GM06990 (cell line): Measurements from ENCODE around the gene CLCA4.

Experiments used
- DNase-seq: peaks from one replicate; pipeline ENCODE4 v3.0.0-alpha.2; 2011; ENCODE audit not compliant: insufficient read length; ENCODE audit errors: extremely low read depth
- H3K27me3 ChIP-seq: replicated peaks from 2 replicates; pipeline ENCODE4 v1.6.0; 2011; ENCODE audit warnings: low read length; ENCODE audit not compliant: control insufficient read depth, insufficient read depth
- H3K36me3 ChIP-seq: 2 replicates; pipeline ENCODE4 v1.5.1; 2011; ENCODE audit warnings: low read length; ENCODE audit not compliant: control insufficient read depth, insufficient read depth
- H3K4me3 ChIP-seq: replicated peaks from 2 replicates; pipeline ENCODE4 v1.5.1; 2011; ENCODE audit warnings: low read depth, mild to moderate bottlenecking, control low read depth, low read length
- TF ChIP-seq, protein P1 (sequence below): IDR thresholded peaks from 2 replicates; pipeline ENCODE4 v1.5.1; 2011; ENCODE audit warnings: low read length, control low read depth, mild to moderate bottlenecking, inconsistent platforms; ENCODE audit not compliant: insufficient read depth, poor library complexity, severe bottlenecking

The CLCA4 gene

DNA sequence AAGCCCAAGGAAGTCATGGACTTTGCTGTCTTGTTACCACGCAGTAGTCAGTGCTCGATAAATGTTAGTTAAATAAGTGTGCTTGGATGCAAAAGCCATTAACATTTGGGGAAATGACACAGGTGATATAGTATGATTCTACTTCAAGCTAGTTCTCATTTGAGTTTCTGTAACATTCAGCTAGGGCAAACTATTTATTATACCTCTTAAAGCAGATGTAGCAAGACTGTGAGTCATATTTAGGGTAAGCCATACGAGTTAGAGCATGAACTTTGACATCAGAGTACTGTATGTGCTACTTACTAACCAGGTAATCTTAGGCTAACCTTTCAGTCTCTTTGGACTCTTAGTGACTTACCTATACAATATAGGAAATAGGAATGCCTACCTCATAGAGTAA, 21.0 kb downstream of the CLCA4 start:
- no peak for DNase-seq
- Histone ChIP-seq H3K4me3 (no peak overlapping the region), H3K27me3 (no peaks in the 10 kb centered on the region)

DNA sequence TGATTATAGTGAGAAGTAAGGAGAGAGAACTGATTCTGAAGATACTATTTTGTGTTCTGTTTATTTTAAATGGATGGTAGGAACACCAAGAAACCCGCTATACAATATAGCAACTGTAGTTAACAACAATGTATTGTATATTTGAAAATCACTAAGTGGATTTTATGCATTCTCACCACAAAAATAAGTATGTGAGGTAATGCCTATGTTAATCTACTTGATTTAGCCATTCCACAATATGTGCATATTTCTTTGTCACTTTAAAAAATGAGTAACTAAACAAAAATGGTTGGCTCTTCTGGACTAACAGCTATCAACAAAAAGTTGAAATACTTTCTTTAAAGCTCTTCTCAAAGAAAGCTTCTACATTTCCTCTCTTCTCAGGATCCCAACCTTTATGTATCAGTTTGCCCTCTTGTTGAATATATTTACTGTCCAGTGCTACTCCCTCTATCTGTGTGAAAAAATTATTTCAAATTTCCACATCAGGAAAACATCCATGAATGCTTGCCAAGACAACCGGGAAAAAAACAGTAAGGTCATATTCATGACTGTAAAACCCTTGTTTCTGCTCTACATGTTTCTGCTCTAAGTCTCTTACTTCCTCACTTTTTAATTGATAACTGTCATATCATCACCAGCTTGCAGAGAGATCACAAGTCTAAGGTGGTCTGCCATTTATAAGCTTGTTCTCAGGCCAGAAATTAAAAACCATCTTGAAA, 27.0 kb downstream of the CLCA4 start:
- Histone ChIP-seq H3K4me3 (no peak overlapping the region), H3K36me3 (no peaks in the 10 kb centered on the region), H3K27me3 (no peaks in the 10 kb centered on the region)
- no peak for DNase-seq
- TF ChIP-seq, protein P1, sequence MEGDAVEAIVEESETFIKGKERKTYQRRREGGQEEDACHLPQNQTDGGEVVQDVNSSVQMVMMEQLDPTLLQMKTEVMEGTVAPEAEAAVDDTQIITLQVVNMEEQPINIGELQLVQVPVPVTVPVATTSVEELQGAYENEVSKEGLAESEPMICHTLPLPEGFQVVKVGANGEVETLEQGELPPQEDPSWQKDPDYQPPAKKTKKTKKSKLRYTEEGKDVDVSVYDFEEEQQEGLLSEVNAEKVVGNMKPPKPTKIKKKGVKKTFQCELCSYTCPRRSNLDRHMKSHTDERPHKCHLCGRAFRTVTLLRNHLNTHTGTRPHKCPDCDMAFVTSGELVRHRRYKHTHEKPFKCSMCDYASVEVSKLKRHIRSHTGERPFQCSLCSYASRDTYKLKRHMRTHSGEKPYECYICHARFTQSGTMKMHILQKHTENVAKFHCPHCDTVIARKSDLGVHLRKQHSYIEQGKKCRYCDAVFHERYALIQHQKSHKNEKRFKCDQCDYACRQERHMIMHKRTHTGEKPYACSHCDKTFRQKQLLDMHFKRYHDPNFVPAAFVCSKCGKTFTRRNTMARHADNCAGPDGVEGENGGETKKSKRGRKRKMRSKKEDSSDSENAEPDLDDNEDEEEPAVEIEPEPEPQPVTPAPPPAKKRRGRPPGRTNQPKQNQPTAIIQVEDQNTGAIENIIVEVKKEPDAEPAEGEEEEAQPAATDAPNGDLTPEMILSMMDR = no peak

More for the DNA sequence above, 21.0 kb downstream of the CLCA4 start:
- H3K36me3 ChIP-seq = no peaks in the 10 kb centered on the region
- TF ChIP-seq, protein P1 = no peak

DNA sequence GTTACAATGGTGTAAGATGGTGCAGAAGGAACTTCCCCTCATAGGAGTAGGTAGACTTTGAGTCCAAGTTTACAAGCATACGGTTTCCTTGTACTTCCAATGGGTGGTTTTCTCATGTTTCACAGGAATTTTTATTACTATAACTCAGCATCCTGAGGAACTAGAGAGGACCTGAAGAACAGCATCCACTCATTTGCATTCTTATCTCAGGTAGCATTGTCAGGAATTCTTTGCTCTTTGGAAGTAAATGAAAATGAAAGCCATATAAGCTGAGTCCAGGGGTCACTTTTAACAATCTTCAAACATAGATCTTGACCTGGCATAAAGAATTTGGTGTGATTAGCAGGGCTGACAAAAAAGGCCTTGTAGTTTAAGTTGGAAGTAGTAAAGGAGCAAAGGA, 34.4 kb downstream of the CLCA4 start:
- Histone ChIP-seq H3K27me3 (no peaks in the 10 kb centered on the region), H3K36me3 (no peaks in the 10 kb centered on the region)
- TF ChIP-seq, protein P1 = no peak

DNA sequence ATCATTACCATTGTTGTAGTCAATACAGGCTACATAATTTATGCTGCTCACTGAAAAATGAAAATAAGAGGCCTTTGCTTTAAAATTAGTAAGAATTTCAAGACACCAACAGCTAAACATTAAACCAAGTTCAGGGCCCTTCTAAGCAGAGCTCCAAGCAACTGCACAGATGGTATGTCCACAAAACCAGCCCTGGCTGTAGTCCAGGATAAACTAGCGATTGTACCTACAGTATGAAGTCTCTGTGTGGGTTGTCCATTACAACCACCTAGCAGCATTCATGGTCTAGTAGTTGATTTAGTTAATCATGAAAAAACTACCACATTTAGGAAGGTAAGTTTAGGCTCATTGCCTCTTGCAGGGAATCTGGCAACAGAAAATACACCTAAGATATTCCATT, 35.3 kb downstream of the CLCA4 start:
- no peaks in the 10 kb centered on the region for H3K27me3 ChIP-seq
- no peaks in the 10 kb centered on the region for H3K36me3 ChIP-seq
- H3K4me3 ChIP-seq = no peak overlapping the region
- no peak for DNase-seq
- TF ChIP-seq, protein P1 = no peak

More for the DNA sequence above, 34.4 kb downstream of the CLCA4 start:
- H3K4me3 ChIP-seq = no peak overlapping the region
- DNase-seq = no peak

DNA sequence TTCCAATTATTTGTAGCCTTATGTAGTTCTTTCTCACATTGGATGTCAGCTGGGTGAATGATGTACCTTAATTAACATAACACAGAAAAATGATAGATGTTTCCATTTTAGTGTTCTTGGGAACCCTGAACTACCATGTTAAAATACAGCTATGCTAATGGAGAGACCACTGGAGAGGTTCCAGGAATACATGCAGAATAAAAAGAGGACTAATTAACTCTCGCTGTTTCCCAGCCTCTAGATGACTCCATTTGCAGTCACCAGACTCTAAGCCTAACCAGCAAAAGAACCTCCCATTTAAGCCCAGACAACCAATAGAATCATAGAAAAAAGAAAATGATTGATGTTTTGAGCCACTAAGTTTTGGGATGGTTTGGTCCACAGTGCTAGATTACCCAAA, 36.2 kb downstream of the CLCA4 start:
- no peaks in the 10 kb centered on the region for H3K27me3 ChIP-seq
- no peaks in the 10 kb centered on the region for H3K36me3 ChIP-seq
- no peak overlapping the region for H3K4me3 ChIP-seq
- DNase-seq = no peak
- TF ChIP-seq, protein P1 = no peak

DNA sequence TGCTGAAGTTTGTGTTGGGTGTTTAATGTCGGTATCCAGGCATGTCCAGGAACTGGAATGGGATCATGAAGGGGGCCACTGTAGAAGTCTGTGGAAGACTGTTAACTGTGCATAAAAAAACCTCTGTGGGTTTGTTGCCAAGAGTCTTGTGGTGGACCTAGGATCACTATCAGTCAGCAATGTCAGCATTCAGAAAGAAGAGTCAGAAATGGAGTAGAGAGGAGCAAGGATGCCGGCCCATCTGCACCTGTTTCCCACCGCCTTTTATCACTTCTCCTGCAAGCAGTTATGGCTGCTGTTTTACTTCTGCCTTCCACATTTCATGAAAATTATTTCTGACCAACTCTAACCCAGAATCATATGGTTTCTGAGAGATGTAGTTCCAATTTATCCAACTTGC, 36.7 kb downstream of the CLCA4 start:
- TF ChIP-seq, protein P1 = no peak
- DNase-seq = no peak
- Histone ChIP-seq H3K36me3 (no peaks in the 10 kb centered on the region), H3K4me3 (no peak overlapping the region), H3K27me3 (no peaks in the 10 kb centered on the region)
